H9 (cell line): ENCODE measurements around the gene ZNF582. TPM values are rescaled to one million over a fixed set of nuclear protein-coding genes. Genes with fewer than 3 reads are reported as not detected.

Source experiments
- DNase-seq: peaks from one replicate; pipeline ENCODE4 v3.0.0-alpha.2; 2017
- H2AFZ ChIP-seq: one replicate; pipeline ENCODE4 v1.6.1; 2013; ENCODE audit warnings: mild to moderate bottlenecking, low read length, control low read depth, moderate library complexity
- H2AK5ac ChIP-seq: 2 replicates; pipeline ENCODE4 v1.6.1; 2013; ENCODE audit warnings: low read length, control low read depth, mixed read lengths; ENCODE audit not compliant: insufficient read length
- H2BK120ac ChIP-seq: one replicate; pipeline ENCODE4 v1.6.1; 2013; ENCODE audit warnings: low read depth, mild to moderate bottlenecking, low read length, control low read depth, inconsistent platforms; ENCODE audit not compliant: poor library complexity, severe bottlenecking
- H2BK12ac ChIP-seq: 2 replicates; pipeline ENCODE4 v1.6.1; 2013; ENCODE audit warnings: low read length, control low read depth, mixed read lengths, low read depth; ENCODE audit not compliant: insufficient read length
- H2BK15ac ChIP-seq: 2 replicates; pipeline ENCODE4 v1.6.1; 2013; ENCODE audit warnings: low read depth, low read length, control low read depth
- H2BK20ac ChIP-seq: one replicate; pipeline ENCODE4 v1.6.1; 2013; ENCODE audit warnings: low read depth, mild to moderate bottlenecking, low read length, control low read depth, inconsistent platforms; ENCODE audit not compliant: poor library complexity, severe bottlenecking
- H2BK5ac ChIP-seq: 2 replicates; pipeline ENCODE4 v1.6.1; 2013; ENCODE audit warnings: low read length, control low read depth, mixed read lengths; ENCODE audit not compliant: insufficient read length
- H3K14ac ChIP-seq: 2 replicates; pipeline ENCODE4 v1.6.1; 2013; ENCODE audit warnings: low read length, control low read depth; ENCODE audit not compliant: insufficient read depth
- H3K18ac ChIP-seq: 2 replicates; pipeline ENCODE4 v1.6.1; 2013; ENCODE audit warnings: low read depth, mild to moderate bottlenecking, mixed read lengths, low read length, control low read depth; ENCODE audit not compliant: insufficient read length
- H3K23ac ChIP-seq: 2 replicates; pipeline ENCODE4 v1.6.1; 2013; ENCODE audit warnings: low read length, control low read depth, mixed read lengths, low read depth; ENCODE audit not compliant: insufficient read length
- H3K23me2 ChIP-seq: 2 replicates; pipeline ENCODE4 v1.6.1; 2013; ENCODE audit warnings: low read depth, mild to moderate bottlenecking, mixed read lengths, low read length, control low read depth; ENCODE audit not compliant: insufficient read length, poor library complexity, severe bottlenecking
- H3K27ac ChIP-seq: 2 replicates; pipeline ENCODE4 v1.5.1; 2013; ENCODE audit warnings: low read length, control low read depth, mixed read lengths, low read depth; ENCODE audit not compliant: insufficient read length
- H3K27me3 ChIP-seq: 2 replicates; pipeline ENCODE4 v1.6.1; 2013; ENCODE audit warnings: low read length, control low read depth, inconsistent platforms; ENCODE audit not compliant: insufficient read depth
- H3K4ac ChIP-seq: 2 replicates; pipeline ENCODE4 v1.6.1; 2013; ENCODE audit warnings: low read depth, mild to moderate bottlenecking, control low read depth, inconsistent platforms, low read length, moderate library complexity
- H3K4me1 ChIP-seq: 2 replicates; pipeline ENCODE4 v1.6.1; 2013; ENCODE audit warnings: low read length, control low read depth, inconsistent platforms; ENCODE audit not compliant: insufficient read depth
- H3K4me2 ChIP-seq: 2 replicates; pipeline ENCODE4 v1.6.1; 2013; ENCODE audit warnings: low read length, control low read depth, mixed read lengths; ENCODE audit not compliant: insufficient read length, insufficient read depth
- H3K56ac ChIP-seq: 2 replicates; pipeline ENCODE4 v1.6.1; 2013; ENCODE audit warnings: low read depth, mild to moderate bottlenecking, mixed read lengths, low read length, control low read depth; ENCODE audit not compliant: insufficient read length
- H3K79me1 ChIP-seq: 2 replicates; pipeline ENCODE4 v1.6.1; 2013; ENCODE audit warnings: low read depth, mild to moderate bottlenecking, moderate library complexity, low read length, control low read depth, inconsistent platforms; ENCODE audit not compliant: insufficient read depth, poor library complexity, severe bottlenecking
- H3K79me2 ChIP-seq: 2 replicates; pipeline ENCODE4 v1.6.1; 2013; ENCODE audit warnings: low read length, control low read depth, inconsistent platforms; ENCODE audit not compliant: insufficient read depth
- H3K9ac ChIP-seq: 2 replicates; pipeline ENCODE4 v1.6.1; 2013; ENCODE audit warnings: low read length, control low read depth, mixed read lengths; ENCODE audit not compliant: insufficient read length; ENCODE audit errors: extremely low read depth
- H3K9me3 ChIP-seq: one replicate; pipeline ENCODE4 v1.6.1; 2013; ENCODE audit warnings: low read depth, low read length, inconsistent platforms; ENCODE audit not compliant: control insufficient read depth
- H3T11ph ChIP-seq: one replicate; pipeline ENCODE4 v1.6.1; 2013; ENCODE audit warnings: mild to moderate bottlenecking, low read length, control low read depth, inconsistent platforms
- H4K20me1 ChIP-seq: one replicate; pipeline ENCODE4 v1.6.1; 2013; ENCODE audit not compliant: control insufficient read depth, insufficient read length, insufficient read depth
- H4K5ac ChIP-seq: 2 replicates; pipeline ENCODE4 v1.6.1; 2013; ENCODE audit warnings: low read depth, mild to moderate bottlenecking, mixed read lengths, low read length, control low read depth; ENCODE audit not compliant: insufficient read length
- H4K8ac ChIP-seq: replicated peaks from 2 replicates; pipeline ENCODE4 v1.6.1; 2013; ENCODE audit warnings: low read length, control low read depth, mixed read lengths, low read depth; ENCODE audit not compliant: insufficient read length
- H4K91ac ChIP-seq: 2 replicates; pipeline ENCODE4 v1.6.1; 2013; ENCODE audit warnings: low read depth, mild to moderate bottlenecking, moderate library complexity, mixed read lengths, low read length, control low read depth; ENCODE audit not compliant: insufficient read length
- H3K27ac Mint-ChIP-seq, 3 experiments: 2 replicates in 2 of 3; 3 replicates in 1 of 3; pipeline ENCODE4 v1.8.0; 2020 to 2021; ENCODE audit warnings: mixed read lengths in 3 of 3, mild to moderate bottlenecking in 1 of 3, moderate library complexity in 1 of 3
- H3K27me3 Mint-ChIP-seq: 2 replicates; pipeline ENCODE4 v1.8.0; 2021; ENCODE audit warnings: low read depth, mild to moderate bottlenecking, moderate library complexity, mixed read lengths
- H3K36me3 Mint-ChIP-seq, 3 experiments: 2 replicates in 2 of 3; 3 replicates in 1 of 3; pipeline ENCODE4 v1.8.0; 2020 to 2021; ENCODE audit warnings: low read depth in 3 of 3, mixed read lengths in 3 of 3; ENCODE audit not compliant: insufficient read depth in 1 of 3
- H3K4me1 Mint-ChIP-seq, 2 experiments: 2 replicates each; pipeline ENCODE4 v1.8.0; 2020; ENCODE audit warnings: mixed read lengths in 2 of 2
- H3K4me3 Mint-ChIP-seq, 2 experiments: 2 replicates in 1 of 2; 3 replicates in 1 of 2; pipeline ENCODE4 v1.8.0; 2020 to 2021; ENCODE audit warnings: mild to moderate bottlenecking in 2 of 2, mixed read lengths in 2 of 2, moderate library complexity in 1 of 2
- H3K9me3 Mint-ChIP-seq, 2 experiments: 2 replicates in 1 of 2; 3 replicates in 1 of 2; pipeline ENCODE4 v1.8.0; 2020; ENCODE audit warnings: mild to moderate bottlenecking in 2 of 2, mixed read lengths in 2 of 2, moderate library complexity in 1 of 2
- CTCF ChIP-seq: fragments of 200-600 bp; sonication (generic); conservative IDR thresholded peaks from 3 replicates; pipeline ENCODE4 v1.8.0; 2021; ENCODE audit warnings: antibody characterized with exemption, mild to moderate bottlenecking
- WGBS: extraction: QIAGEN DNeasy Blood & Tissue Kit; methylation state at CpG from one replicate; pipeline ENCODE4 v1.1.7; 2013; ENCODE audit warnings: missing lambda C conversion rate, low lambda C conversion rate, mixed read lengths; ENCODE audit not compliant: insufficient read length; ENCODE audit errors: extremely low coverage; 5-methylcytosine and 5-hydroxymethylcytosine counted together
- total RNA-seq: library from RNA; stranded (reverse); gene quantifications from 2 replicates; pipeline ENCODE4 v1.2.1, GENCODE V29; 2021

The ZNF582 gene
- total RNA-seq, 1 experiment from 2014 or later = 4.4 TPM

- H2AK5ac ChIP-seq = no peak overlapping the region
Observed at GRCh38 chr19:56348289-56348877, 45.0 kb downstream of the ZNF582 start.

More at GRCh38 chr19:56348289-56348877, 45.0 kb downstream of the ZNF582 start:
- Histone ChIP-seq H2BK12ac (no peak overlapping the region), H3K4me2 (no peak overlapping the region), H3K14ac (no peak overlapping the region), H3K9ac (no peak overlapping the region), H2BK15ac (no peak overlapping the region), H3K4me1 (no peaks in the 10 kb centered on the region), H4K91ac (no peak overlapping the region), H3K27me3 (no peaks in the 10 kb centered on the region), H3K23ac (no peak overlapping the region), H2BK20ac (no peak overlapping the region), H3K56ac (no peak overlapping the region), H3K79me2 (no peaks in the 10 kb centered on the region), H4K5ac (no peak overlapping the region), H3K27ac (no peak overlapping the region), H2AFZ (no peak overlapping the region), H3K18ac (no peak overlapping the region), H3K79me1 (no peaks in the 10 kb centered on the region), H4K8ac (no peak overlapping the region), H3T11ph (no peak overlapping the region), H4K20me1 (no peaks in the 10 kb centered on the region), H3K4ac (no peak overlapping the region), H3K9me3 (peaks cover 3% of the 10 kb centered on the region), H2BK5ac (no peak overlapping the region), H3K23me2 (no peaks in the 10 kb centered on the region), H2BK120ac (no peak overlapping the region)
- peaks cover 41 to 70% of the 10 kb centered on the region in 2 experiments for H3K9me3 Mint-ChIP-seq
- H3K4me3 Mint-ChIP-seq = no peak overlapping the region
- no peak for DNase-seq
- peaks cover 6 to 27% of the 10 kb centered on the region in 2 experiments for H3K4me1 Mint-ChIP-seq
- peaks cover 2 to 6% (median 3%) of the 10 kb centered on the region in 3 experiments; a peak in 3 of 7 replicates for H3K36me3 Mint-ChIP-seq
- no peak overlapping the region for H3K27ac Mint-ChIP-seq
- WGBS = no CpG with 5 or more reads among the region's 5 CpGs
- TF ChIP-seq CTCF = peak; percentile 64
- peaks cover 6% of the 10 kb centered on the region for H3K27me3 Mint-ChIP-seq
